Measurements from ENCODE around the gene CBX4. TPM values are rescaled to one million over a fixed set of nuclear protein-coding genes. Genes with fewer than 3 reads are reported as not detected.

Gene CBX4
- total and polyA plus RNA-seq, 10 of the 15 experiments (the other 5 are each of a cell fraction or from before 2014, with no cell fraction given): 0.69 to 24.6 (median 4.2) TPM

GRCh38 chr17:79826204-79826680 is 13.0 kb downstream of the CBX4 start:
- POLR2A ChIA-PET: no interaction called here

GRCh38 chr17:79825580-79825921 is 13.7 kb downstream of the CBX4 start:
- intact Hi-C loops (cut with micrococcal nuclease; ENCODE audit: unreplicated experiment) (no loop called here), in situ Hi-C loops (cut with MboI) (no loop called here)
- no TSS peak for BruUV-seq (replicated peaks)
- POLR2A ChIA-PET: no interaction called here
- Histone ChIP-seq H3K27ac (ENCODE audit: control insufficient read depth, insufficient read depth) (no peak overlapping the region), H3K9me3 (replicated peaks; ENCODE audit: control insufficient read depth, insufficient read depth, low read length) (no peaks in the 10 kb centered on the region), H4K20me1 (ENCODE audit: control insufficient read depth, insufficient read depth) (no peaks in the 10 kb centered on the region; the same call in 1 of the 2 replicates), H3K4me2 (ENCODE audit: control insufficient read depth, insufficient read depth) (no peak overlapping the region), H3K9ac (ENCODE audit: control insufficient read depth, insufficient read depth, low read length) (no peak overlapping the region), H3K27me3 (replicated peaks in 1 of 2; ENCODE audit: control insufficient read depth in 2 of 2, insufficient read depth in 2 of 2, low read length in 1 of 2) (peaks cover 0 to 2% of the 10 kb centered on the region in 2 experiments; a peak in 1 of 4 replicates), H3K36me3 (ENCODE audit: control insufficient read depth in 2 of 2, insufficient read depth in 2 of 2, low read length in 1 of 2) (no peaks in the 10 kb centered on the region), H3K4me3 (no peak overlapping the region), H3K79me2 (ENCODE audit: control insufficient read depth, insufficient read depth, low read length) (no peaks in the 10 kb centered on the region), H2AFZ (ENCODE audit: control insufficient read depth, low read depth, low read length) (no peak overlapping the region), H3K4me1 (ENCODE audit: control insufficient read depth, insufficient read depth, low read length) (peaks cover 4% of the 10 kb centered on the region; the same call in 1 of the 2 replicates)
- no peak for DNase-seq (ENCODE audit: low read depth, low spot score)
- CTCF ChIA-PET: interaction anchor here (0.5 to 1.7 kb wide), 3 partner anchors 14 to 148 kb away, joined by 3 to 5 read pairs (median 5); partner anchors contain the start of gene CBX4
- no peak for FAIRE-seq
- SMC1A ChIA-PET (ENCODE audit: uncharacterized antibody, unreplicated experiment): no interaction called here
- RAD21 ChIA-PET (ENCODE audit: unreplicated experiment): interaction anchor here (1.4 kb wide), 1 partner anchor 15 kb away, joined by 3 read pairs; no protein-coding TSS in a partner anchor
- 55% methylated on average over 5 of the region's 5 CpGs for WGBS (ENCODE audit: insufficient coverage, insufficient replicate concordance, low lambda C conversion rate, missing lambda C conversion rate)
- no peak for ATAC-seq
- no peak for TF ChIP-seq BACH1 (IDR thresholded peaks at IDR 0.05; ENCODE audit: borderline replicate concordance)
- TF ChIP-seq RELA (IDR thresholded peaks at IDR 0.05; ENCODE audit: borderline replicate concordance, partially characterized antibody): no peak
- no peak for TF ChIP-seq ELK1 (IDR thresholded peaks at IDR 0.05; ENCODE audit: low read depth, low read length)
- TF ChIP-seq BHLHE40 (IDR thresholded peaks at IDR 0.05; ENCODE audit: borderline replicate concordance in 1 of 2, low read depth in 2 of 2, low read length in 1 of 2): no peak
- TF ChIP-seq PML (IDR thresholded peaks at IDR 0.05; ENCODE audit: low read length): no peak
- no peak for TF ChIP-seq NFYB (IDR thresholded peaks at IDR 0.05; ENCODE audit: insufficient read depth, low read depth, low read length)
- no peak for TF ChIP-seq YBX1 (IDR thresholded peaks at IDR 0.05)
- TF ChIP-seq BCL11A (IDR thresholded peaks at IDR 0.05; ENCODE audit: low read depth, low read length): no peak
- no peak for TF ChIP-seq E2F4 (IDR thresholded peaks at IDR 0.05; ENCODE audit: low read depth, low read length)
- TF ChIP-seq SREBF1 (IDR thresholded peaks at IDR 0.05; ENCODE audit: low read length): no peak
- no peak for TF ChIP-seq ZNF274 (IDR thresholded peaks at IDR 0.05; ENCODE audit: insufficient read depth, insufficient read length)
- no peak for TF ChIP-seq IKZF2 (IDR thresholded peaks at IDR 0.05)

More at GRCh38 chr17:79826204-79826680, 13.0 kb downstream of the CBX4 start:
- Histone ChIP-seq H3K4me1 (ENCODE audit: control insufficient read depth, insufficient read depth, low read length) (peaks cover 4% of the 10 kb centered on the region; the same call in 1 of the 2 replicates), H3K9me3 (replicated peaks; ENCODE audit: control insufficient read depth, insufficient read depth, low read length) (no peaks in the 10 kb centered on the region), H3K4me2 (ENCODE audit: control insufficient read depth, insufficient read depth) (no peak overlapping the region), H3K9ac (ENCODE audit: control insufficient read depth, insufficient read depth, low read length) (no peak overlapping the region), H3K4me3 (no peak overlapping the region), H3K27ac (ENCODE audit: control insufficient read depth, insufficient read depth) (no peak overlapping the region), H2AFZ (ENCODE audit: control insufficient read depth, low read depth, low read length) (no peak overlapping the region), H3K27me3 (replicated peaks in 1 of 2; ENCODE audit: control insufficient read depth in 2 of 2, insufficient read depth in 2 of 2, low read length in 1 of 2) (no peaks in the 10 kb centered on the region), H3K79me2 (ENCODE audit: control insufficient read depth, insufficient read depth, low read length) (no peaks in the 10 kb centered on the region), H4K20me1 (ENCODE audit: control insufficient read depth, insufficient read depth) (no peaks in the 10 kb centered on the region; the same call in 1 of the 2 replicates), H3K36me3 (ENCODE audit: control insufficient read depth in 2 of 2, insufficient read depth in 2 of 2, low read length in 1 of 2) (no peaks in the 10 kb centered on the region)
- no peak for ATAC-seq
- ChIA-PET SMC1A (ENCODE audit: uncharacterized antibody, unreplicated experiment) (no interaction called here), CTCF (interaction anchor here (1.7 kb wide), 1 partner anchor 13 kb away, joined by 5 read pairs; the partner anchor contains the start of gene CBX4), RAD21 (ENCODE audit: unreplicated experiment) (no interaction called here)
- WGBS (ENCODE audit: insufficient coverage, insufficient replicate concordance, low lambda C conversion rate, missing lambda C conversion rate): 29% methylated on average over 11 of the region's 11 CpGs
- BruUV-seq (replicated peaks): no TSS peak
- DNase-seq (ENCODE audit: low read depth, low spot score): no peak
- in situ Hi-C loops (cut with MboI) (no loop called here), intact Hi-C loops (cut with micrococcal nuclease; ENCODE audit: unreplicated experiment) (no loop called here)
- TF ChIP-seq CBX5 (IDR thresholded peaks at IDR 0.05; ENCODE audit: low read depth) (no peak), SPI1 (IDR thresholded peaks at IDR 0.05; ENCODE audit: borderline replicate concordance, insufficient read depth, low read depth, low read length) (peak; percentile 91), ELK1 (IDR thresholded peaks at IDR 0.05; ENCODE audit: low read depth, low read length) (no peak), ZNF622 (IDR thresholded peaks at IDR 0.05) (no peak)
- FAIRE-seq: no peak
